Left kidney (tissue), 2 donors: ENCODE results near the gene CNN2. TPM values are rescaled to one million over a fixed set of nuclear protein-coding genes. Genes with fewer than 3 reads are reported as not detected.
A peak's percentile ranks its signal among the peaks of the same experiment; 100 is the strongest.

ENCODE experiments used
- DNase-seq: peaks from one replicate; pipeline ENCODE4 v3.0.0-alpha.2; 2013
- polyA plus RNA-seq: library from polyadenylated mRNA; unstranded; fragments of 120-200 nt; gene quantifications from one replicate; pipeline ENCODE4 v1.2.1, GENCODE V29; 2013; ENCODE audit not compliant: insufficient read length

CNN2 gene
- polyA plus RNA-seq, 1 donor, result 164 TPM

GRCh38 chr19:1081301-1082164, 55.1 kb downstream of the CNN2 start:
- DNase-seq, result no peak

GRCh38 chr19:1082165-1082927, 55.9 kb downstream of the CNN2 start:
- DNase-seq, result peak; percentile 66

- DNase-seq, result no peak
Observed at GRCh38 chr19:1082928-1083816, 56.8 kb downstream of the CNN2 start.

- no peak for DNase-seq
Observed at GRCh38 chr19:1084024-1084868, 57.8 kb downstream of the CNN2 start.

GRCh38 chr19:1085053-1085658, 58.7 kb downstream of the CNN2 start:
- DNase-seq, result no peak

- DNase-seq, result no peak
Observed at GRCh38 chr19:1085676-1086442, 59.5 kb downstream of the CNN2 start.

GRCh38 chr19:1086613-1087012, 60.2 kb downstream of the CNN2 start:
- DNase-seq, result no peak

- DNase-seq, result no peak
Observed at GRCh38 chr19:1087813-1088415, 61.5 kb downstream of the CNN2 start.

- no peak for DNase-seq
Observed at GRCh38 chr19:1088416-1089010, 62.1 kb downstream of the CNN2 start.

Other genes with a start within 250 kb of the CNN2 start
- 395 TPM for gene PTBP1, start 229.2 kb upstream of the CNN2 start, polyA plus RNA-seq
- gene PLPPR3, start 204.7 kb upstream of the CNN2 start, polyA plus RNA-seq, result 9.4 TPM
- gene AZU1, start 198.8 kb upstream of the CNN2 start, polyA plus RNA-seq, result 0.81 TPM
- gene PRTN3, start 185.6 kb upstream of the CNN2 start, polyA plus RNA-seq, result 0.67 TPM
- gene ELANE, start 174.3 kb upstream of the CNN2 start, polyA plus RNA-seq, result 0.20 TPM
- gene CFD, start 166.9 kb upstream of the CNN2 start, polyA plus RNA-seq, result 2.1 TPM
- gene MED16, start 133.4 kb upstream of the CNN2 start, polyA plus RNA-seq, result 45.7 TPM
- gene RNU6-9, start 133.1 kb upstream of the CNN2 start, polyA plus RNA-seq, result not detected
- 34.8 TPM for gene R3HDM4, start 113.4 kb upstream of the CNN2 start, polyA plus RNA-seq
- gene KISS1R, start 109.3 kb upstream of the CNN2 start, polyA plus RNA-seq, result 0.25 TPM
- gene ARID3A, start 100.6 kb upstream of the CNN2 start, polyA plus RNA-seq, result 28.3 TPM
- gene WDR18, start 42.3 kb upstream of the CNN2 start, polyA plus RNA-seq, result 30.4 TPM
- gene GRIN3B, start 26.2 kb upstream of the CNN2 start, polyA plus RNA-seq, result 0.71 TPM
- gene TMEM259, start 5.5 kb upstream of the CNN2 start, polyA plus RNA-seq, result 92.5 TPM
- gene RNU6-2, start 5.1 kb upstream of the CNN2 start, polyA plus RNA-seq, result not detected
- gene ABCA7, start 13.5 kb downstream of the CNN2 start, polyA plus RNA-seq, result 7.6 TPM
- gene ARHGAP45, start 40.6 kb downstream of the CNN2 start, polyA plus RNA-seq, result 7.2 TPM
- gene POLR2E, start 68.8 kb downstream of the CNN2 start, polyA plus RNA-seq, result 130 TPM
- 224 TPM for gene GPX4, start 77.4 kb downstream of the CNN2 start, polyA plus RNA-seq
- 15.1 TPM for gene SBNO2, start 147.7 kb downstream of the CNN2 start, polyA plus RNA-seq
- 56.2 TPM for gene STK11, start 179.2 kb downstream of the CNN2 start, polyA plus RNA-seq
- gene CBARP, start 211.4 kb downstream of the CNN2 start, polyA plus RNA-seq, result 1.4 TPM
- 76.3 TPM for gene ATP5F1D, start 215.1 kb downstream of the CNN2 start, polyA plus RNA-seq
- 43.8 TPM for gene MIDN, start 222.0 kb downstream of the CNN2 start, polyA plus RNA-seq
- 895 TPM for gene CIRBP, start 242.7 kb downstream of the CNN2 start, polyA plus RNA-seq
- gene FAM174C, start 248.9 kb downstream of the CNN2 start, polyA plus RNA-seq, result 16.2 TPM